ENCODE results near the gene WFIKKN1. TPM values are rescaled to one million over a fixed set of nuclear protein-coding genes. Genes with fewer than 3 reads are reported as not detected.

Gene WFIKKN1
- total and polyA plus RNA-seq, 2 of the 13 experiments (the other 11 are each of a cell fraction or from before 2014, with no cell fraction given), result 1.7 to 4.9 TPM

DNA sequence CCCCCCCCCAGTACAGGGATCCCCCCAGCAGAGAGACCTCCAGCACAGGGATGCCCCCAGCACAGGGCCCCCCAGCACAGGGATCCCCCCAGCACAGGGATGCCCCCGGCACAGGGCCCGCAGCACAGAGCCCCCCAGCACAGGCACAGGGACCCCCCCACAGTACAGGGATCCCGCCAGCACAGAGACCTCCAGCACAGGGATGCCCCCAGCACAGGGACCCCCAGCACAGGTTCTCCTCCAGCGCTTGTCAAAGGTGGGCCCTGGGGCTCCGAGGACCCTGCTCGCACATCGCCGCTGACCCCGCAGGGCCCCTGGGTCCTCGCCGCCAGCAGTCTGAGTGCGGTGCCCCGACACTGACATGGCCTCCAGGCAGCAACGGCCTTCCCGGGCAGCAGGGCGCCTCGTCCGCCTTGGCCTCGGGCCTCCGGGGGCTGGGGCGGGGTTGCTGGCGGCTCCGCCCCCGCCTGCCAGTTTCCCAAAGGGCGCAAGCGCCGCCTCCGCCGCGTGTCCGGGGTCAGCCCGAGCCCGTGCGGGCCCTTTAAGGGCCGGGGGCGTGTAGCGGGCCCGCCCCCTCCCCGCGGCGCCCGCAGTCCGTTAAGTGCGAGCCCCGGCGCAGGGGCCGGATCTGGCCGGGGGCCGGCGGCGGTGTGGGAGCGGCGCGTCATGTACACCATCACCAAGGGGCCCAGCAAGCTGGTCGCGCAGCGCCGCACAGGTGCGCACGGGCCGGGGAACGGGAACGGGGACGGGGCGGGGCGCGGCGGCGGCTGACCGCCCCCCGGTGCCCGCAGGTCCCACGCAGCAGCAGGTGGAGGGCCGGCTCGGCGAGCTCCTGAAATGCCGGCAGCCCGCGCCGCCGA is 10.8 kb downstream of the WFIKKN1 start, which contains the start of gene MCRIP2 (continued):
- TF ChIP-seq, protein P1, sequence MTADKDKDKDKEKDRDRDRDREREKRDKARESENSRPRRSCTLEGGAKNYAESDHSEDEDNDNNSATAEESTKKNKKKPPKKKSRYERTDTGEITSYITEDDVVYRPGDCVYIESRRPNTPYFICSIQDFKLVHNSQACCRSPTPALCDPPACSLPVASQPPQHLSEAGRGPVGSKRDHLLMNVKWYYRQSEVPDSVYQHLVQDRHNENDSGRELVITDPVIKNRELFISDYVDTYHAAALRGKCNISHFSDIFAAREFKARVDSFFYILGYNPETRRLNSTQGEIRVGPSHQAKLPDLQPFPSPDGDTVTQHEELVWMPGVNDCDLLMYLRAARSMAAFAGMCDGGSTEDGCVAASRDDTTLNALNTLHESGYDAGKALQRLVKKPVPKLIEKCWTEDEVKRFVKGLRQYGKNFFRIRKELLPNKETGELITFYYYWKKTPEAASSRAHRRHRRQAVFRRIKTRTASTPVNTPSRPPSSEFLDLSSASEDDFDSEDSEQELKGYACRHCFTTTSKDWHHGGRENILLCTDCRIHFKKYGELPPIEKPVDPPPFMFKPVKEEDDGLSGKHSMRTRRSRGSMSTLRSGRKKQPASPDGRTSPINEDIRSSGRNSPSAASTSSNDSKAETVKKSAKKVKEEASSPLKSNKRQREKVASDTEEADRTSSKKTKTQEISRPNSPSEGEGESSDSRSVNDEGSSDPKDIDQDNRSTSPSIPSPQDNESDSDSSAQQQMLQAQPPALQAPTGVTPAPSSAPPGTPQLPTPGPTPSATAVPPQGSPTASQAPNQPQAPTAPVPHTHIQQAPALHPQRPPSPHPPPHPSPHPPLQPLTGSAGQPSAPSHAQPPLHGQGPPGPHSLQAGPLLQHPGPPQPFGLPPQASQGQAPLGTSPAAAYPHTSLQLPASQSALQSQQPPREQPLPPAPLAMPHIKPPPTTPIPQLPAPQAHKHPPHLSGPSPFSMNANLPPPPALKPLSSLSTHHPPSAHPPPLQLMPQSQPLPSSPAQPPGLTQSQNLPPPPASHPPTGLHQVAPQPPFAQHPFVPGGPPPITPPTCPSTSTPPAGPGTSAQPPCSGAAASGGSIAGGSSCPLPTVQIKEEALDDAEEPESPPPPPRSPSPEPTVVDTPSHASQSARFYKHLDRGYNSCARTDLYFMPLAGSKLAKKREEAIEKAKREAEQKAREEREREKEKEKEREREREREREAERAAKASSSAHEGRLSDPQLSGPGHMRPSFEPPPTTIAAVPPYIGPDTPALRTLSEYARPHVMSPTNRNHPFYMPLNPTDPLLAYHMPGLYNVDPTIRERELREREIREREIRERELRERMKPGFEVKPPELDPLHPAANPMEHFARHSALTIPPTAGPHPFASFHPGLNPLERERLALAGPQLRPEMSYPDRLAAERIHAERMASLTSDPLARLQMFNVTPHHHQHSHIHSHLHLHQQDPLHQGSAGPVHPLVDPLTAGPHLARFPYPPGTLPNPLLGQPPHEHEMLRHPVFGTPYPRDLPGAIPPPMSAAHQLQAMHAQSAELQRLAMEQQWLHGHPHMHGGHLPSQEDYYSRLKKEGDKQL (CRISPR knock-in tag; IDR thresholded peaks at IDR 0.05; ENCODE audit: low read depth), result no peak; the same call in 1 of the 2 replicates
- TF ChIP-seq, protein P2, sequence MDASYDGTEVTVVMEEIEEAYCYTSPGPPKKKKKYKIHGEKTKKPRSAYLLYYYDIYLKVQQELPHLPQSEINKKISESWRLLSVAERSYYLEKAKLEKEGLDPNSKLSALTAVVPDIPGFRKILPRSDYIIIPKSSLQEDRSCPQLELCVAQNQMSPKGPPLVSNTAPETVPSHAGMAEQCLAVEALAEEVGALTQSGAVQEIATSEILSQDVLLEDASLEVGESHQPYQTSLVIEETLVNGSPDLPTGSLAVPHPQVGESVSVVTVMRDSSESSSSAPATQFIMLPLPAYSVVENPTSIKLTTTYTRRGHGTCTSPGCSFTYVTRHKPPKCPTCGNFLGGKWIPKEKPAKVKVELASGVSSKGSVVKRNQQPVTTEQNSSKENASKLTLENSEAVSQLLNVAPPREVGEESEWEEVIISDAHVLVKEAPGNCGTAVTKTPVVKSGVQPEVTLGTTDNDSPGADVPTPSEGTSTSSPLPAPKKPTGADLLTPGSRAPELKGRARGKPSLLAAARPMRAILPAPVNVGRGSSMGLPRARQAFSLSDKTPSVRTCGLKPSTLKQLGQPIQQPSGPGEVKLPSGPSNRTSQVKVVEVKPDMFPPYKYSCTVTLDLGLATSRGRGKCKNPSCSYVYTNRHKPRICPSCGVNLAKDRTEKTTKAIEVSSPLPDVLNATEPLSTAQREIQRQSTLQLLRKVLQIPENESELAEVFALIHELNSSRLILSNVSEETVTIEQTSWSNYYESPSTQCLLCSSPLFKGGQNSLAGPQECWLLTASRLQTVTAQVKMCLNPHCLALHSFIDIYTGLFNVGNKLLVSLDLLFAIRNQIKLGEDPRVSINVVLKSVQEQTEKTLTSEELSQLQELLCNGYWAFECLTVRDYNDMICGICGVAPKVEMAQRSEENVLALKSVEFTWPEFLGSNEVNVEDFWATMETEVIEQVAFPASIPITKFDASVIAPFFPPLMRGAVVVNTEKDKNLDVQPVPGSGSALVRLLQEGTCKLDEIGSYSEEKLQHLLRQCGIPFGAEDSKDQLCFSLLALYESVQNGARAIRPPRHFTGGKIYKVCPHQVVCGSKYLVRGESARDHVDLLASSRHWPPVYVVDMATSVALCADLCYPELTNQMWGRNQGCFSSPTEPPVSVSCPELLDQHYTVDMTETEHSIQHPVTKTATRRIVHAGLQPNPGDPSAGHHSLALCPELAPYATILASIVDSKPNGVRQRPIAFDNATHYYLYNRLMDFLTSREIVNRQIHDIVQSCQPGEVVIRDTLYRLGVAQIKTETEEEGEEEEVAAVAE (CRISPR knock-in tag; IDR thresholded peaks at IDR 0.05; ENCODE audit: borderline replicate concordance), result peak; percentile 60; the same call in 1 of the 2 replicates
- TF ChIP-seq POLR2AphosphoS5 (IDR thresholded peaks at IDR 0.05; ENCODE audit: low read depth, low read length) (peak; percentile 80), MED1 (CRISPR knock-in tag; IDR thresholded peaks at IDR 0.05) (no peak; the same call in none of the 2 replicates), ZFP41 (CRISPR knock-in tag; IDR thresholded peaks at IDR 0.05; ENCODE audit: borderline replicate concordance) (no peak; the same call in 1 of the 2 replicates), ZUFSP (CRISPR knock-in tag; IDR thresholded peaks at IDR 0.05; ENCODE audit: borderline replicate concordance) (no peak), MYNN (CRISPR knock-in tag; IDR thresholded peaks at IDR 0.05; ENCODE audit: low read depth) (no peak)
- TF ChIP-seq, protein P3, sequence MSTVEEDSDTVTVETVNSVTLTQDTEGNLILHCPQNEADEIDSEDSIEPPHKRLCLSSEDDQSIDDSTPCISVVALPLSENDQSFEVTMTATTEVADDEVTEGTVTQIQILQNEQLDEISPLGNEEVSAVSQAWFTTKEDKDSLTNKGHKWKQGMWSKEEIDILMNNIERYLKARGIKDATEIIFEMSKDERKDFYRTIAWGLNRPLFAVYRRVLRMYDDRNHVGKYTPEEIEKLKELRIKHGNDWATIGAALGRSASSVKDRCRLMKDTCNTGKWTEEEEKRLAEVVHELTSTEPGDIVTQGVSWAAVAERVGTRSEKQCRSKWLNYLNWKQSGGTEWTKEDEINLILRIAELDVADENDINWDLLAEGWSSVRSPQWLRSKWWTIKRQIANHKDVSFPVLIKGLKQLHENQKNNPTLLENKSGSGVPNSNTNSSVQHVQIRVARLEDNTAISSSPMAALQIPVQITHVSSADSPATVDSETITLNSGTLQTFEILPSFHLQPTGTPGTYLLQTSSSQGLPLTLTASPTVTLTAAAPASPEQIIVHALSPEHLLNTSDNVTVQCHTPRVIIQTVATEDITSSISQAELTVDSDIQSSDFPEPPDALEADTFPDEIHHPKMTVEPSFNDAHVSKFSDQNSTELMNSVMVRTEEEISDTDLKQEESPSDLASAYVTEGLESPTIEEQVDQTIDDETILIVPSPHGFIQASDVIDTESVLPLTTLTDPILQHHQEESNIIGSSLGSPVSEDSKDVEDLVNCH (CRISPR knock-in tag; IDR thresholded peaks at IDR 0.05), result no peak
- TF ChIP-seq, protein P4, sequence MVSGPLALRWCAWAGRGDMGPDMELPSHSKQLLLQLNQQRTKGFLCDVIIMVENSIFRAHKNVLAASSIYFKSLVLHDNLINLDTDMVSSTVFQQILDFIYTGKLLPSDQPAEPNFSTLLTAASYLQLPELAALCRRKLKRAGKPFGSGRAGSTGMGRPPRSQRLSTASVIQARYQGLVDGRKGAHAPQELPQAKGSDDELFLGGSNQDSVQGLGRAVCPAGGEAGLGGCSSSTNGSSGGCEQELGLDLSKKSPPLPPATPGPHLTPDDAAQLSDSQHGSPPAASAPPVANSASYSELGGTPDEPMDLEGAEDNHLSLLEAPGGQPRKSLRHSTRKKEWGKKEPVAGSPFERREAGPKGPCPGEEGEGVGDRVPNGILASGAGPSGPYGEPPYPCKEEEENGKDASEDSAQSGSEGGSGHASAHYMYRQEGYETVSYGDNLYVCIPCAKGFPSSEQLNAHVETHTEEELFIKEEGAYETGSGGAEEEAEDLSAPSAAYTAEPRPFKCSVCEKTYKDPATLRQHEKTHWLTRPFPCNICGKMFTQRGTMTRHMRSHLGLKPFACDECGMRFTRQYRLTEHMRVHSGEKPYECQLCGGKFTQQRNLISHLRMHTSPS (CRISPR knock-in tag; IDR thresholded peaks at IDR 0.05; ENCODE audit: low read depth), result no peak
